Measurements from ENCODE around the gene ENTPD8.

Gene ENTPD8

GRCh38 chr9:137441289-137441934 lies at the start of gene ENTPD8:
TSS of gene ENTPD8 (minus strand) at chr9:137441357. CDS start at chr9:137438285, 3,072 bp downstream.
- DNase-seq (ENCODE audit: low spot score), result no peak

DNA sequence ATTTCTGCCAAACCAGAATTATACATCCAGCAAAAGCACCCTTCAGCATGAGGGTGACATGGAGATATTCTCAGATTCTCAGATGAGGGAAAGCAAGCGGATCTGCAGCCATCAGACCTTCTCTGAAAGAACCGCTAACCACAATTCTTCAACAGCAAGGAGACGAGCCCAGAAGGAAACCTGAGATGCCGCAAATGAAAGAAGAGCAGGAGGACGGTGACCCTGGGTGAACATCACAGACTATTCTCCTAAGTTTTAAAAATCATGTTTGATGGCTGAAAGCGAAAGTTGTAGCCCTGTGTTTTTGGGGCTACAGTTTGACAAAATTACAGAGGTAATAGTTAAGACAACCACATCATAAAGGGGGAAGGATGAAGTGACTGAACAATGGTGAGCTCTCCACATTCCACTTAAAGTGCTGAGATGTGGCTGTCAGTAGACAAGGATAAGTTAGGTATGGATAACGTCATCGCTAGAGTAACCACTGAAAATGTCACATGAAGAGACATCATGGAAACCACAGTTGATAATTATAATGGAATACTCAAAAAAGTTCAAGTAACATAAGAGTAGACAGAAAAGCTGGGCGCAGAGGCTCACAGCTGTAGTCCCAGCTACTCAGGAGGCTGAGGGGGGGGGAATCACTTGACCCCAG lies 49.5 kb upstream of the ENTPD8 start:
- no peak for DNase-seq (ENCODE audit: low spot score)

- DNase-seq (ENCODE audit: low spot score), result no peak
Measured at GRCh38 chr9:137488906-137489305, 47.7 kb upstream of the ENTPD8 start.

GRCh38 chr9:137488327-137488653 lies 47.1 kb upstream of the ENTPD8 start:
- no peak for DNase-seq (ENCODE audit: low spot score)

DNA sequence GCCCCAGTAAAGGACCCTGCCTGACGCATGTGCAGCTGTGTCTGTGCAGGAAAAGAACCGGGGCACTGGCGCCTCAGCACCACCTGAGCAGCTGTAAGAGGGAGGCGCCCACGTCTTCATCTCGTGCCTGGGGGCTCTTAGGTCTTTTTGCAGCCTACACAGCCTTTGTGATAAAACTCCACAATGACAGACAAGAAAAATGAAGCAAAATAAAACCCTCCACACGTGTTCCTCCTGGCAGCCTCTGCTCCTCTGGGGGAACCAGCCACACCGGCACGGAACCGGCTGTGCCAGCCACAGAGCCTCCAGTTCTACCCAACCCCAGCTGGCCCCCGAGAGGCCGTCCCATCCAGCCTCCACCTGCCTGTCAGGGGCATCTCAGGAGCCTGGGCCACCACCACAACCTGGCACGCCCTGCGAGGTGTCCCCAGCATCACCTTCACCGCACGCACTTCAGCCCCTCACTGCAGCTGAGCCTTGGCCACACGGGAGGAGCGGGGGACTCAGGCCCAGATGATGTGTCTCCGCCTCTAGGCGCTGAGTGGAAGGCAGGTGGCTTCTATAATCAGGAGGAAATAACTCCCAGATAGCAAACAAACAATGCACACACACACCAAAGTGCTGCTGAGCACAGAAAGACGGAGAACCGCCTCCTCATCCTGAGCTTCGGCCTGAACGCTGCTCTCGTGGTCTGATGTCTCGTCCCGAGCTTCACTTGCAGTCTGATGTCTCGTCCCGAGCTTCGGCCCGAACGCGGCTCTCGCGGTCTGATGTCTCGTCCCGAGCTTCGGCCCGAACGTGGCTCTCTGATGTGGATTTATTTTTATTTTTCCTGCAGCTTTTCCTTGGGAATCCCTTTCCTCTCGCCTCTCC lies 46.5 kb upstream of the ENTPD8 start:
- no peak for DNase-seq (ENCODE audit: low spot score)

DNA sequence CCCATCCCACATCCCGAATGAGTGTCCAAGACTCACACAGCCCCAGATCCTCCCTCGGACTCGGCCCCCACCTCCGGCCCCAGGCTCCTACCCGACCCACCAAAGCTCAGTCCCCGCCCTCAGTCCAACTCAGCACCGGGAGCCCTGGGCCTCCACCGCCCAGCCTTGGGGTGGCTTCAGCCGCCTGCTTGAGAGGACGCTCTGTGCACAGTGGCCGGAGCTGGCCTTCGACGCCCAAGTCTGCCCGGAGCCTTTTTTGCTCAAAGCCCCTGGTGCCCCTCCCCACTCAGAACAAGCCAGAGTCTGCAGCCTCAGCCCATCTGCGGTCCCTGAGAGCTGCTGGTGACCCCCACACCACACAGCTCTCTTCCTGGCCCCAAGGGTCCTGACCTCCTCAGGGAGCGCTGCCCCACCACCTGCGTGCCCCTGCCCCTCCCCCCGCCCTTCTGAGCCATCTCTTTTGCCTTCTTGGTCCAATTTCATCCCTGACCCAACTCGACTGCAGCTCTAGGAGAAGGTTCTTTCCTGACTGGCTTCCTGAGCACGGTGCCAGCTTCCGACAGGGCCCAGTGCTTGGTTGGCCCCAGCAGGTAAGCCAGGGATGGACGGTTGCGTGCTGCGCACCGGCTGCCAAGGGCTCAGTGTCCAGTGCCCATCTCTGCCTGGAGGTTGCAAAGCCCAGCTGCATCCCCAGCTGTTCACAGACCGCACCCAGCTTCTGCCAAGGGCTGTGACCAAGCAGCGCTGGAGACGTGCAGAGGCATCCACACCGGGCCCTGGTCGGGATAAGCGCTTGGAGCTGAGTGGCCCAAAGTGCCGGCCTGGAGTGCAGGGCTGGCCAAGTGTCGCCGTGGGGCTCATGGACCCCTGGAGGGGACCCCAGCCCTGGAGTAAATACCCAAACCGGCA lies 45.6 kb upstream of the ENTPD8 start:
- no peak for DNase-seq (ENCODE audit: low spot score)

GRCh38 chr9:137486141-137486490 lies 45.0 kb upstream of the ENTPD8 start:
- no peak for DNase-seq (ENCODE audit: low spot score)

DNA sequence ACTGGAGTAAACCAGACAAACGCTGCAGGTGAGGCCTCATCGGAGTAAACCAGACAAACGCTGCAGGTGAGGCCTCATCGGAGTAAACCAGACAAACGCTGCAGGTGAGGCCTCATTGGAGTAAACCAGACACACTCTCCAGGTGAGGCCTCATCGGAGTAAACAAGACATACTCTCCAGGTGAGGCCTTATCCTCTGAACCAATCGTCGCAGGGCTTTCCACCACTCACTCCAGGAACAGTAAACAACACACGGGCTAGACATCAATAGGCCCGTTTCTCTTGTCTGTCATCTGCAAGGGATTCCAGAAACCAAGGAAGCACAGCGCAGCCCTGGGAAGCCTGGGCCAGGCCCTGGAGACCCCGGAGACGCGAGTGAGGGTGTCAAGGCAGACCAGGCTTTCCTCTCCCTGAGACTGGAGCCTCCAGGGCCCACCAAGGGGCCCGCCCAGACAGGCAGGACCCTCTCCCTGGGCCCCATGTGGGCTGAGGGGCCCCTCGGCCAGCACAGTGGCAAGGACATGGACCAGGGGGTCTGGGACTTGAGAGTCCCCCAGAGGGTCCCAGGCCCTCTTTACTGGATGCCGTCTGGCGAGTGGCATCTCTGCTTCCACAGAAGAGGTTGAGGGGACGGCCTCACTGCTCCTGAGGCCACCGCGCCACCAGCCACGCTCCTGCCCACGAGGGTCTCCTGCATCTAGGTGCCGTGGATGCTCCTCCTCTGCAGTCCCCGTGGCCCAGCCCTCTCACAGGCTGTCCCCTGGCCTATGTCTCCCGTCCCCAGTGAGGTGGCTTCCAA lies 44.4 kb upstream of the ENTPD8 start:
- DNase-seq (ENCODE audit: low spot score), result no peak

DNA sequence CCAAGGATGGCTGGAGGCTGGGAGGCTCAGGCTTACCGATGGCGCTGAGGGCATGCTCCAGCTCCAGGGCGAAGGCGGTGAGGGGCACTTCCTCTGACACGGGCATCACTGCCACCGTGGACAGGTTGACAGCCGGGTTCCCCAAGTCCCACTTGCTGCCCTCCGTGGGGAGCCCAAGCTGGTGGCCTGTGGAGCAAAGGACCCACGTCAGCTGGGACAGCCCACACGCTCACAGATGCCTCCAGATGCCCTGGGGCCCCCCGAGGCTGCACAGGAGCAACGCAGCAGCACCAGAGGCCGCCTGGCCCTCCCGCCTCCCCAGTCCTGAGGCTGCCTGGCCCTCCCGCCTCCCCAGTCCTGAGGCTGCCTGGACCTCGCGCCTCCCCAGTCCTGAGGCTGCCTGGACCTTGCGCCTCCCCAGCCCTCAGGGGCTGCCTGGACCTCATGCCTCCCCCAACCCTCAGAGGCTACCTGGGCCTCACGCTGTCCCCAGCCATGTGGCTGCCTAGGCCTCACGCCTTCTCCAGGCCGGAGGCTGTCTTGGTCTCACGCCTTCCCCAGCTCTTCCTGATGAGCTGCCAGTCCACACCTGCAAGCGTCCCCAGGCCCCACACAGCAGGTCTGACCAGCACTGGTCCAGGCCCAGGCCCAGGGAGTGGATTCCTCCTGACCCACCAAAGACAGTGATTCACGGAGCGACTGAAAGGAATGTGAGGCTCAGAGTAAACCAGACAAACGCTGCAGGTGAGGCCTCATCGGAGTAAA lies 43.6 kb upstream of the ENTPD8 start:
- no peak for DNase-seq (ENCODE audit: low spot score)

DNA sequence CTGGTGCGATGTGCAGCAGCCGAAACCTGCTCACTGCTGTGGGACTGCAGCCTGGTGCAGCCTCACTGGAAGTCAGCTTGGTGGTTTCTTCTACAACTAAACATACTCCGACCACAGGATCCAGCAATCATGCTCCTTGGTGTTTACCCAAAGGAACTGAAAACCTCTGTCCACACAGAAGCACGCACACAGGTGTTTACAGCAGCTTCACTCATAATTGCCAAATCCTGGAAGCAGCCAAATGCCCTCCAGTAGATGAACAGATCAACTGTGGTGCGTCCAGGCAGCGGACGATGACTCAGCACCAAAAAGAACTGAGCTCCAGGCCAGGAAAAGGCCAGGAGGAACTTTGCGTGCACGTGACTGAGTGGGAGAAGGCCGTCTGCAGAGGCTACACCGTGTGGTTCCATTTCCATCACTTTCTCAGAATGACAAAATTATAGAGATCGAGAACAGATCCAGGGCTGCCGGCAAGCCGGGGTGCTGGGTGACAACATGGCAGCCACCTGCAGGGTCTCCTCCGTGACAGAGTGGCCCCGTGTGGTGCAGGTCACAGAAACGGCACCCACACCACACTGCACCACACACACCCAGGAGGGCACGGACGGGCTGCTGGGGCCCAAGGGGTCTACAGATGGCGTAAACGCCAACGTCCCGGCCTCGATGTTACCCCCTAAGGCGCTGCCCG lies 41.1 kb upstream of the ENTPD8 start:
- no peak for DNase-seq (ENCODE audit: low spot score)

GRCh38 chr9:137480686-137481683 lies 39.8 kb upstream of the ENTPD8 start:
- no peak for DNase-seq (ENCODE audit: low spot score)

DNA sequence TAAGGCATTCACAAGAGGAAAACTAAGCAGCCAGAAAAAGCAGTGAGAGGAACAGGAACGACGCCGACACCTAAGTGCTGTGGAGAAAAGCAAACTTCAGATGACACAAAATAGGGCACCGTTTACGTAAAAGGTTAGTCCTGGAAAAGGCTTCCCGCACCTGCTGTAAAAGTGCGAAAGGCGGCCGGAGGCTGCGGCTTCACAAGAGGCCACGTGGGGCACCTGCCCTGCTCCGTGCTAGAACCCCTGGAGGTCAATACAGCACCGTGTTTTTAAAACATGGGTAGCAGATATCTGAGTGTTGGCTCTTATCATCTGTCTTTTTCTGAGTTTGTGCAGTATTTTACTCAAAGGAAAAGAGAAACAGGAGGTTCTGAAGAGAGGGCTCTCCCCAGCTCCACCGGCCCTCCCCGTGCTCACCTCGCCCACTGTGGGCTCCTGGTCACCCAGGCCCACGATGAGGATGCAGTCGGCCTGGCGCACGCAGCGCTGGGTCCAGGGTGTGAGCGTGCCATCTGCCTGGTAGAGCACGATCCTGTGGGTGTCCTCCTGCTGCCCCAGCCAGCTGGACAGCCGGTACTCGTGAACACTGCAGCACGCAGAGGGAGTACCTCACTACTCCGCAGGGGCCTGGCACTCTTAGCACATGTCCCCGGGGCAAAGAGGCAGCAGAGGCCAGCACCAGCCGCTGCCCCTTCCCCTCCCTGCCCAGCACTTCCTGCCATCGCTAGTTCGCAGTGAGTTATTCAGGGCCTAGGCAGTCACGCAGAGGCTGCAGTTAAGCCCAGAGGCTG lies 38.9 kb upstream of the ENTPD8 start:
- DNase-seq (ENCODE audit: low spot score), result no peak

- no peak for DNase-seq (ENCODE audit: low spot score)
Measured at GRCh38 chr9:137478962-137479861, 38.1 kb upstream of the ENTPD8 start.

GRCh38 chr9:137478613-137478961 lies 37.4 kb upstream of the ENTPD8 start:
- no peak for DNase-seq (ENCODE audit: low spot score)

DNA sequence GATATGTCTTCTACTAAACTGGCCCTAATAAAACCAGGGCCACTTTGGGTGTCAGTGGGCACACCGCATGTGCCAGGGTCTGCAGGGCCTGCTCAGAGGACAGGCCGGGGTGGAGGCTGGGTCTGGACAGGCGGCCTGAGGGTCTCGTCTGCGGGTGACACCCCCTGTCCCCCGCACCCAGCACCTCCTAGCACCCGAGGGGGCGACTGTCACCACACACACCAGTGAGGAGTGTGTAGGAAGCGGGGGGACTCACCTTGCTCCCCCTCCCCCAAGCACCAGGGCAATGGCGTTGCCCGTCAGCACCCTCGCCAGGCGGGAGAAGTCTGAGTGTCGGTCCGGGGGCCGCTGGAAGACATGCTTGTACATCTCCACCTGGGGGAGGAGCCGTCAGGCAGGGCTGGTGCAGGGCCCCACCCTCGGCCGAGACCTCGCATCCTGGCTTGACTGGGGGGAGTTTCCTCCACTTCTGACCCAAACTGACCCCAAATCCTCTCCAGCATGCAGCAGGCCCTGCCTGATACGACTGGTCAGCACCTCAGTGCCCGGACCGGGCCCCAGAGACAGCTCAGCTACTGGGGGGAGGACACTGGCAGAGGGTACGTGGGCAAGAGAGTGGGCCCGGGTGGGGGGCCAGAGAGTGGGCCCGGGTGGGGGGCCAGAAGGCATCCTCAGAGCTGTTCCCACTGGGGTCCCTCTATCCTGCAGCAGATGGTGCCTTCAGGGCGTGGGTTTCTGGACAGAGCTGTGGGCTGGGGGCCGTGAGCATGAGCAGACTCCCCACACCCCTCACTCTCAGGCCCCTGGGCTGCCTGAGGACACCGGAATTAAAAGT lies 36.8 kb upstream of the ENTPD8 start:
- no peak for DNase-seq (ENCODE audit: low spot score)

GRCh38 chr9:137476856-137477255 lies 35.7 kb upstream of the ENTPD8 start:
- DNase-seq (ENCODE audit: low spot score), result no peak
